ENCODE measurements around the gene CA9.
"Not testable (repeated sequence)": the region's sequence is repeated elsewhere in the genome, so short reads cannot be mapped to it uniquely, and the experiment has no call there.

CA9 gene

GRCh38 chr9:35673132-35674024 lies at the start of gene CA9:
CA9 (plus strand) TSS chr9:35673928; CDS start chr9:35673960, 32 bp downstream.
- H3K27ac ChIP-seq, result no peak within 1 kb of the TSS
- TF ChIP-seq CTCF (conservative IDR thresholded peaks at IDR 0.05), result no peak

- TF ChIP-seq CTCF (conservative IDR thresholded peaks at IDR 0.05), result no peak
- H3K27ac ChIP-seq, result no peak overlapping the region
Observed at GRCh38 chr9:35627575-35627974, 46.2 kb upstream of the CA9 start.

- no peak for TF ChIP-seq CTCF (conservative IDR thresholded peaks at IDR 0.05)
- no peak overlapping the region for H3K27ac ChIP-seq
Observed at GRCh38 chr9:35628389-35628991, 45.2 kb upstream of the CA9 start.

GRCh38 chr9:35629597-35629996 lies 44.1 kb upstream of the CA9 start:
- TF ChIP-seq CTCF (conservative IDR thresholded peaks at IDR 0.05), result no peak

GRCh38 chr9:35635730-35636129 lies 38.0 kb upstream of the CA9 start:
- H3K27ac ChIP-seq, result no peak overlapping the region
- no peak for TF ChIP-seq CTCF (conservative IDR thresholded peaks at IDR 0.05)

More at GRCh38 chr9:35629597-35629996, 44.1 kb upstream of the CA9 start:
- H3K27ac ChIP-seq, result no peak overlapping the region

- TF ChIP-seq CTCF (conservative IDR thresholded peaks at IDR 0.05), result no peak
- no peak overlapping the region for H3K27ac ChIP-seq
Observed at GRCh38 chr9:35636135-35636876, 37.4 kb upstream of the CA9 start.

- not testable (repeated sequence) for H3K27ac ChIP-seq
Observed at GRCh38 chr9:35636877-35637246, 36.9 kb upstream of the CA9 start.

GRCh38 chr9:35637427-35637955 lies 36.2 kb upstream of the CA9 start:
- not testable (repeated sequence) for H3K27ac ChIP-seq

- H3K27ac ChIP-seq, result not testable (repeated sequence)
Observed at GRCh38 chr9:35638751-35639150, 35.0 kb upstream of the CA9 start.

GRCh38 chr9:35639225-35639624 lies 34.5 kb upstream of the CA9 start:
- H3K27ac ChIP-seq, result not testable (repeated sequence)
